GM19240 (cell line): ENCODE data around the gene APOM.

ENCODE experiments used
- DNase-seq: peaks from one replicate; pipeline ENCODE4 v3.0.0; 2011; ENCODE audit warnings: low spot score; ENCODE audit not compliant: insufficient read length

The APOM gene

GRCh38 chr6:31658158-31658688, 2.5 kb downstream of the APOM start:
- DNase-seq: no peak

- DNase-seq: no peak
Observed at GRCh38 chr6:31658983-31659648, 3.4 kb downstream of the APOM start.

GRCh38 chr6:31659649-31660380, 4.1 kb downstream of the APOM start:
- no peak for DNase-seq

- no peak for DNase-seq
Observed at GRCh38 chr6:31660381-31661261, 4.9 kb downstream of the APOM start, which contains the start of gene C6orf47. TSS of gene C6orf47 (minus strand) at chr6:31660778. CDS start at chr6:31659947, 831 bp downstream.

- no peak for DNase-seq
Observed at GRCh38 chr6:31661262-31662123, 5.8 kb downstream of the APOM start.

GRCh38 chr6:31662124-31662723, 6.5 kb downstream of the APOM start:
- no peak for DNase-seq

GRCh38 chr6:31663126-31663960, 7.6 kb downstream of the APOM start:
- DNase-seq: no peak

- DNase-seq: no peak
Observed at GRCh38 chr6:31663961-31664789, 8.5 kb downstream of the APOM start.

GRCh38 chr6:31664790-31665500, 9.3 kb downstream of the APOM start, which contains the start of gene GPANK1:
TSS of gene GPANK1 (minus strand) at chr6:31664997. CDS start at chr6:31664478, 519 bp downstream.
- DNase-seq: peak; percentile 69

GRCh38 chr6:31665501-31666336, 10.0 kb downstream of the APOM start, which contains the start of gene CSNK2B:
TSS of gene CSNK2B (plus strand) at chr6:31666080. CDS start at chr6:31666832, 752 bp downstream.
- peak; percentile 93 for DNase-seq

GRCh38 chr6:31666337-31666965, 10.8 kb downstream of the APOM start:
- no peak for DNase-seq

GRCh38 chr6:31669676-31670075, 14.0 kb downstream of the APOM start, which contains the start of gene LY6G5B:
TSS of gene LY6G5B (plus strand) at chr6:31669976. CDS start at chr6:31670951, 975 bp downstream.
- no peak for DNase-seq

GRCh38 chr6:31676322-31676903, 20.7 kb downstream of the APOM start:
- no peak for DNase-seq

- no peak for DNase-seq
Observed at GRCh38 chr6:31676904-31677303, 21.2 kb downstream of the APOM start.

- no peak for DNase-seq
Observed at GRCh38 chr6:31677955-31678354, 22.3 kb downstream of the APOM start.
